Measurements from ENCODE around the gene FGFR2. TPM values are rescaled to one million over a fixed set of nuclear protein-coding genes. Genes with fewer than 3 reads are reported as not detected.

Gene FGFR2
- total RNA-seq, 3 donors from 2014 or later, result 31.8 to 62.8 (median 44.3) TPM

GRCh38 chr10:121453160-121453559 lies 145.1 kb downstream of the FGFR2 start:
- DNase-seq (ENCODE audit: low spot score in 2 of 2), result no peak
- Histone ChIP-seq H3K4me1 (no peaks in the 10 kb centered on the region), H3K9me3 (no peaks in the 10 kb centered on the region), H3K27me3 (no peaks in the 10 kb centered on the region), H3K36me3 (no peaks in the 10 kb centered on the region), H3K4me3 (no peak overlapping the region), H3K27ac (no peak overlapping the region)
- intact Hi-C loops (cut with DNase I; ENCODE audit: low total_unique reads), result no loop called here
- TF ChIP-seq POLR2AphosphoS5 (IDR thresholded peaks at IDR 0.05), result no peak
- TF ChIP-seq CTCF (IDR thresholded peaks at IDR 0.05), result no peak
- no peak for TF ChIP-seq POLR2A (IDR thresholded peaks at IDR 0.05)

GRCh38 chr10:121452581-121452980 lies 145.7 kb downstream of the FGFR2 start:
- no peaks in the 10 kb centered on the region for H3K27me3 ChIP-seq
- TF ChIP-seq POLR2A (IDR thresholded peaks at IDR 0.05) (no peak), CTCF (IDR thresholded peaks at IDR 0.05) (no peak), POLR2AphosphoS5 (IDR thresholded peaks at IDR 0.05) (no peak)
- intact Hi-C loops (cut with DNase I; ENCODE audit: low total_unique reads), result no loop called here
- no peak for DNase-seq (ENCODE audit: low spot score in 2 of 2)
- no peaks in the 10 kb centered on the region for H3K9me3 ChIP-seq
- H3K27ac ChIP-seq, result no peak overlapping the region
- H3K4me1 ChIP-seq, result no peaks in the 10 kb centered on the region
- no peaks in the 10 kb centered on the region for H3K36me3 ChIP-seq
- H3K4me3 ChIP-seq, result no peak overlapping the region

- intact Hi-C loops (cut with DNase I; ENCODE audit: low total_unique reads), result no loop called here
- no peak overlapping the region for H3K27ac ChIP-seq
These were observed 148.0 kb downstream of the FGFR2 start for GRCh38 chr10:121450247-121450646.

GRCh38 chr10:121449482-121449924 lies 148.7 kb downstream of the FGFR2 start:
- no peak for TF ChIP-seq CTCF (IDR thresholded peaks at IDR 0.05)
- no peak for TF ChIP-seq POLR2AphosphoS5 (IDR thresholded peaks at IDR 0.05)
- Histone ChIP-seq H3K27ac (no peak overlapping the region), H3K27me3 (no peaks in the 10 kb centered on the region), H3K4me1 (no peaks in the 10 kb centered on the region), H3K9me3 (no peaks in the 10 kb centered on the region), H3K4me3 (no peak overlapping the region), H3K36me3 (no peaks in the 10 kb centered on the region)
- DNase-seq (ENCODE audit: low spot score in 2 of 2), result no peak
- intact Hi-C loops (cut with DNase I; ENCODE audit: low total_unique reads), result no loop called here

More at GRCh38 chr10:121450247-121450646, 148.0 kb downstream of the FGFR2 start:
- DNase-seq (ENCODE audit: low spot score in 2 of 2), result no peak
- Histone ChIP-seq H3K9me3 (no peaks in the 10 kb centered on the region), H3K36me3 (no peaks in the 10 kb centered on the region), H3K27me3 (no peaks in the 10 kb centered on the region), H3K4me3 (no peak overlapping the region), H3K4me1 (no peaks in the 10 kb centered on the region)
- TF ChIP-seq POLR2AphosphoS5 (IDR thresholded peaks at IDR 0.05) (no peak), CTCF (IDR thresholded peaks at IDR 0.05) (no peak), POLR2A (IDR thresholded peaks at IDR 0.05) (no peak)

- H3K27me3 ChIP-seq, result no peaks in the 10 kb centered on the region
- no peaks in the 10 kb centered on the region for H3K9me3 ChIP-seq
- no peak for TF ChIP-seq POLR2AphosphoS5 (IDR thresholded peaks at IDR 0.05)
- TF ChIP-seq CTCF (IDR thresholded peaks at IDR 0.05), result no peak
- TF ChIP-seq POLR2A (IDR thresholded peaks at IDR 0.05), result no peak
- H3K4me1 ChIP-seq, result no peaks in the 10 kb centered on the region
- intact Hi-C loops (cut with DNase I; ENCODE audit: low total_unique reads), result no loop called here
- no peaks in the 10 kb centered on the region for H3K36me3 ChIP-seq
- H3K27ac ChIP-seq, result no peak overlapping the region
- DNase-seq (ENCODE audit: low spot score in 2 of 2), result no peak
- H3K4me3 ChIP-seq, result no peak overlapping the region
These were observed 149.3 kb downstream of the FGFR2 start for GRCh38 chr10:121448766-121449421.

Measured in breast epithelium (tissue), 4 donors.